HG03066 (cell line): ENCODE data around the gene CHI3L1.

Experiments
- ATAC-seq: cut with Tn5 transposase; IDR thresholded peaks from one replicate; pipeline ENCODE4 v1.9.1; 2021; ENCODE audit warnings: low read depth; ENCODE audit not compliant: unreplicated experiment

The CHI3L1 gene

DNA sequence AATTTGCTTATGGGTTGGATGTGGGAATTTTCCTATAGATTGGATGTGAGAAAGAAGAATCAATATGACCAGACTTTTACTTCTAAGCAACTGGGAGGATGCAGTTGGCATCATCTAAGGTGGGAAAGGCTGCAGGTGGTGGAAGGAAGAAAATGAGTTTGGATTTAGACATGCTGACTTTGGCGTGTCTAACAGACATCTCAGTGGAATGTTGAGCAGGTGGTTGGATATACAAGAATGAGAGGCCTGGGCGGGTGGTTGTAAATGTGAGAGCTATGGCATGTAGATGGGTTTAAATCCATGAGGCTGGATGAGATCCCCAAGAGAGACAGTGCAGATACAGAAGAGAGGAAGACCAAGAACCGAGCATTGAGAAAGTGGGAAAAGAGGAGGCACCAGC lies 48.4 kb downstream of the CHI3L1 start:
- ATAC-seq = no peak

DNA sequence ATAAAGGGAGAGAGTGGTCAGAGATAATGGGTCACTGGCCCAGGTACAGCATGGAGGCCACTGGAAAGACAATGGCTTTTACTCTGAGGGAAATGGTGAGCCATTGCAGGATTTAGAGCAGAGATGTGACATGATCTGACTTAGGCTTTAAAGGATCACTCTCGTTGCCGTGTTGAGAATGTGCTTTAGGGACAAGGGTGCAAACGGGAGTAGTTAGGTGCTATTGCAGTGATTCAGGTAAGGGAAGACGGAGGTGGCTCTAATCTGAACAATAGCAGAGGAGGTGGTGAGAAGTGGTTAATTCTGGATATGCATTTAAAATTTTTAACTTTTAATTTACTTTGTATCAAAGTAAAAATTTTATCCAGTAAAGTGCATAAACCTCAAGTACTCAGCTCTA lies 49.2 kb downstream of the CHI3L1 start:
- ATAC-seq = no peak

DNA sequence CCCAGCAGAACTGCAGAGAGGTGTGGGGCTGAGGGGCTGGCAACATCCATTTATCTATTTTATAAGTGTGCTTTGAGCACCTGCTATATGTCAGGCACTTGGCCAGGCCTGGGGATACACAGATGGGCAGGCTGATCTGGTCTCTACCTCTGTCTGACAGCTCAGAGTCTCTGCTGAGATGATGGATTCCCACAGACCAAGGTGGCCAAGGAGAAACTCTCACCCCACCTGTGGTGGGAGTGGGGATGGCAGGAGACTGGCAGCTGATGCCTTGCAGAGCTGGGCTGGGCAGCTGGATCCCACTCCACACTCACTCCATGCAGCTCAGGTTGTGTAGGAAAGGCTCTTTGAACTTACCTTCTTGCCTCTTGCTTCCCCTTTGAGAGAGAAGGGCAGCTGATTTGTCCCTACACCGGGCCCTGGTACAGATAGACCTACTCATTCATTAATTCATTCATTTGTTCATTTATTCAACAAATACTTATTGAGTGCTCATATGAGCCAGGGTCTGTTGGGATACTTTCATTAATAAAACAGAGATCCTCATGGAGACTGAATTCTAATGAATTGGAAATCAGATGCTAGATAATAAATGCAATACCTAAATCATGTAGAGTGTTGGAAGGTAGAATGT lies 50.0 kb downstream of the CHI3L1 start:
- ATAC-seq = no peak

DNA sequence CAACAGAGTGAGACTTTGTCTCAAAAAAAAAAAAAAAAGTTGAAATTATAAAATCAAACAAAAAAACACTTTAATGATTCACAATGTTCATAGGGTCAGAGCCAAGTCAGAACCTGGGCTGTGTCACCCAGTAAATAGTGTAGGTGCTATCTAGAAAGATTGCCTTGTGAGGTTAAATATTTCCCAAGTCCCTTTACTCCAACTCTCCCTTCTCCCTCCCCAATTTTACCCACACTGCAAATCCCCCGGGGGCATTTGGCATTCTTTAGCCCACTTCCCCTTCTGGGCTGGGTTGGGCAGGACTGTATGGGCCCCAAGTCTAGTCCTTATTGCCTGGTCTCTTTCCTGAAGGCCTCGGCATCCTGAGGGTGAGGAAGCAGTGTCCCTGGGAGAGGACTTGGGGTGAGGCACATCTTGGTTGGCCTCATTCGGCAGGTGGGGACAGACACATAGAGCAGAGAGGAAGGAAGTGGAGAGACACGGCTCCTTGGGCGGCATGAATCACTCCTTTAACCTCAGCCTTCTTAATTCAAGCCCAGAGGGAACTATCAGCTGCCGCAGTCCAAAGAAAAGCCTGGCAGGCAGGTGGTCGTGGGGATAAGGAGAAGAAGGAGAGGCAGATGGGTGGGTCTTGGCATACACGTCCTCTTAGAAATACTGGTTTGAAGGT lies 50.7 kb downstream of the CHI3L1 start:
- ATAC-seq = no peak

DNA sequence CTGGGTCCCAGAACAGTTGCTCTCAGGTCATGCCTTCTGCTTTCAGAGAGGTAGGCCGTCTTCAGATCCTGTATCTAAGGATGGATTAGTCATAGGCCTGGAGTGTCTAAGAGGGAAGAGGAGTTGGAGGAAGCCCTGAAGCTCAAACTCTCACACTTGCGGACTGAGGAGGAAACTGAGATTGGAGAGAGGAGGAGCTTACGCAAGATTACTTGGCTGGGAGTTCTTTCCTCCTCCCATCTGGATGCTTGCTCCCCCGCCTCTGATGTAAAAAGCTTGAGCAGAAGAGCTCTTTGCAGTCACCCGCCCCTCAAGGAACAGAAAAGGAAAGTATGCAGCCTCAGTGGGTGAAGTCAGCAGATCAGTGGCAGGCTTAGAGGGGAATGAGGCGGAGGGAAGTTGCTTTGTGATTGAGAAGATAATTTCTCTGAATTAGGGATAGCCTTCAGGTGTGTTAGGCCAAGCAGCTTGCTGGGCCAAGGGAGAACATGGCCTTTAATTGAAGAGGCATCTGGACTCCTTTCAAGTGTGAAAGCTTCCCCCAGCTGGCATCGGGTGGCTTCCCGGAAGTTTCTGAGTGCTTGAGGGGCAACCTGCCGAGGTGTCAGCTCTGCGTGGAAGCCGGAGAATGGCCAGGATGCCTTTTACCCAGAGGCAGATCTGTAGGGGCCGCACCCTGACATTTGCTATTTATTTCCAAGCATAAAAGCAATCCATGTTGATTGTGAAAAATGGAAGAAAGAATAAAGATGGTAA lies 52.4 kb downstream of the CHI3L1 start:
- ATAC-seq = no peak

DNA sequence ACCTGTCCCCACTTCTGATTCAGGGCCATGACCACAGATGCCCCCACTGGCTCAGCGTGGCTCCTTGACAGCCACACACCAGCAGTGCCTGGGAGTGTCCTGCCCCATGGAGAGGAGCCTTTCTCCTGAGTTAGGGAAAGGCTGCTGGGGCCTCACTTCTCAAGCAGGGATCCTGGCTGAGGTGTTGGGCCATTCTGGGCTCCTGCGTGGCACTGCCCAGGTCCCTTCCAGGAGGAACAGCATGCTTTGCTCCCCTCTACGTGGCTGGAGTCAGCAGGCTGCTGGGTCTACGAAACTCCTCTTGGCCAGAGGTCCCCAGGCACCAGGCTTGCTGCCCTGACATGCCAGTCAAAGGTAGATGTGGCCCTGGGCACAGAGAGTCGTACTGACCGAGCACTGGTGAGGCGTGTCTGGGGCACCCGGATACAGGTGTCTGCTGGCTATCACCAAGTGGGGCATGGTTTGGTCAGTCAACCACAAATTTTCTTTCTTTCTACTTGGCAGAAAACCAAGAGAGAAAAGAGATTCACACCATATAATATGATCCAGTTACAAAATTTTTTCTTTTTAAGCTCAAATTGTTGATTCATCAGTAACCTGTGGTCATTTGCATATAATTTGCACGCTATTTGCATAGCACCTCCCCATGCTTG lies 54.8 kb downstream of the CHI3L1 start:
- ATAC-seq = no peak

DNA sequence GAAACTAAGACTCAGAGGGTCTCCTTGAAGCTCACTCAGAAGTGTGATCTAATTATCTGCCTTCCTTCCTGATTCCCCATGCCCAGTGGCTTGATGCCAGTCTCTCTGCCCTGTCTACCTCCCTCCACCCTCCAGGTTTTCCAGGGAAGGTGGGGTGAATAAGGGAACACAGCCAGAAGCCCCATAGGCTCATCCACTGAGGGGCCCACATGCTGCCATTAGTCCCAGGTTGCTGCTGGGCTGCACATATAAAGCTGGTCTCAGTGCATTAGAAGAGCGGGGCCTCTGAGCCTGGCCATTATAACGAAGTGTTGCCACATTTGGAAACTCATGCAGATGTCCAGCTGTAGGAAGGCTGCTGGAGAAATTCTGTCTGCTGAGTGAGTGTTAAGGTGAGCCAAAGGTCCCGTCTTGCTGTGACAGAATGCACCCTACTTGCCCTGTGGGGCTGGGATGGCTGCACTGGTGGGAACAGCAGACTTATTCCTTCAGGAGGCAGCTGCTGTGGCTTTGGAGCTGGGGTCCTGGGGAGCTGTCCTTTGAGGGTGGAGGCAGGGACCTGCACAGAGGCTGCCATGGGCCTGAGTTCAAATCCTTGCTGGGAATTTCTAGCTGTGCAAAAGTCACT lies 56.0 kb downstream of the CHI3L1 start:
- no peak for ATAC-seq

DNA sequence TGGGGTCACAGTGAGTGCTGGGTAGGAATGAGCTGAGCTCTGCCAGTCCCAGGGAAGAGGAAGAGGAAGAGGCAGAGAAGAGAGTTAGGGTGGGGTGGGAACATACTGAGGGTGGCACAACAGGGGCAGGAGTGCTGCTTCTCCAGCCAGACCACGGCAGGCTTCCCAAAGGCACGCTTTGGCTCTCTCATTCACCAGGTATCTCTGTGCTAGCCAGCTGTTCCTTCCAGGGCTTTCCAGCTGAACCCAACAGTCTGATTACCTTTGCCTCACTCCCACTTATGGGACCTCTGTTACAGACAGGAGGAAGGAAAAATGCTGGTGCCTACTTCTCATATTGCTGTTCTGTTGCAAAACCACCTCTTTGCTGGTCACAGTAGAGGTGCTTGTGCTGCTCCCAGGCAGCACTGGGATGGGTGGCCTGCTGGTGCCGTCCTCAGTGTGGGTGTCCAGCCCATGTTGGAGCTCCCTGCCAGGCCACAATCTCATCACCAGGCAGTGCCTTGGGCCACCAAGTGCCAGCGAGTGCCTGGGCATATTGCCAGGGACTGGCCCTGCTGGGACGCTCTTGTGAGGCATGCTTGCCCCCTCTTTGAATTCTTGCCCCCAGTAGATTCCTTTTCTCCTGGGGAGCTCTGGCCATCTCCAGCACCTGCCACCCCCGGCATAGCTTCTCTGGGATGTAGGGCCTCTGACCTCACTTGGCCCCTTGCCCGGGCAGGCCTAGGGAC lies 56.8 kb downstream of the CHI3L1 start:
- no peak for ATAC-seq
